GM21786 (cell line): Measurements from ENCODE around the gene SOS1.
A peak's percentile ranks its signal among the peaks of the same experiment; 100 is the strongest.
"Not testable (repeated sequence)": the region's sequence is repeated elsewhere in the genome, so short reads cannot be mapped to it uniquely, and the experiment has no call there.

Experiments
- ATAC-seq: cut with Tn5 transposase; IDR thresholded peaks from one replicate; pipeline ENCODE4 v1.9.1; 2021; ENCODE audit not compliant: unreplicated experiment

Gene SOS1

DNA sequence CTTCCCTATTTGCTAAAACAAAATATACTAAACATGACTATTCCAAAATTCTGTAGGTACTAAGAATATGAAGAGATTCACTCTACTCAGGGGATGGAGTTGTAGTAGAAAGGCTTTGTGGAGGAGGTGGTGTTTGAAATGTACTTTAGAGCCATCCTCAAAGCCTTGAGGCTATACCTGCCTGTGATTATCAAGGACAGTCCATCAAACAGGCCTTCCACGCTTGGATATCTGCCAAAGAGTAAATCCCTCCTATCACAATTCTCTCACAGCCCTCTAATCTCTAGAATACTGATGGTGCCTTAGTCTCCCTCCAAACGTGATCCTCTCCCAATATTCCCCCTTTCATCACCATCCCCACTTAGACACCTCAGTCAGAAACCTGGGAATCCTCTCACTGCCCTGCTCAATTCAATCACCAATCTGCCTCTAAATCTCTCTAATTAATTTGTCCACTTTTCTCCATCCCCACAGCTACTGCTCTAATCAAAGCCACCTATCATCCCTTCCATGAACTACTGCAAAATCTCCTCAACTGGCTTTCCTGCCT is 13.1 kb downstream of the SOS1 start:
- no peak for ATAC-seq

- no peak for ATAC-seq
Measured at GRCh38 chr2:39107156-39107555, 13.7 kb downstream of the SOS1 start.

DNA sequence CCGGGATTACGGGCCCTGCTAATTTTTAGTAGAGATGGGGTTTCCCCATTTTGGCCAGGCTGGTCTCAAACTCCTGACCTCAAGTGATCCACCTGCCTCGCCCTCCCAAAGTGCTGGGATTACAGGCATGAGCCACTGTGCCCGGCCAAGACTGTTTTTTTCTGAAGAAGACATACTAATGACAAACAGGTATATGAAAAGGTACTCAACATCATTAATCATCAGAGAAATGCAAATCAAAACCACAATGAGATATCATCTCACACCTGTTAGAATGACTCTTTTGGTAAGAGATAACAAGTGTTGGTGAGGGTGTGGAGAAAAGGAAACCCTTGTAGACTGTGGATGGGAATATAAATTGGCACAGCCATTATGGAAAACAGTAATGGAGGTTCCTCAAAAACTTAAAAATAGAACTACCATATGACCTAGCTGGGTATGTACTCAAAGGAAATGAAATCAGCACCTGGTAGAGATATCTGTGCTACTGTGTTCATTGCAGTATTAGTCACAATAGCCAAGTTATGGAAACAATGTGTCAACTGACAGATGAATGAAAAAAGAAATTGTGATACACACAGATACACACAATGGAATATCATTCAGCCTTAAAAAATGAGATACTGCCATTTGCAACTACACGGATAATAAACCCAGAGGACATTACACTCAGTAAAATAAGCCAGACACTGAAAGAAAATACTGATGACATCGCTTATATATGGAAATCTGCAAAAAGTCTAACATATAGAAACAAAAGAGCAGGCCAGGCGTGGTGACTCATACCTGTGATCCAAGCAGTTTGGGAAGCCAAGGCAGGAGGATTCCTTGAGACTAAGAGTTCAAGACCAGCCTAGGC is 20.8 kb downstream of the SOS1 start:
- peak; percentile 66 for ATAC-seq

GRCh38 chr2:39099310-39099869 is 21.5 kb downstream of the SOS1 start:
- no peak for ATAC-seq

DNA sequence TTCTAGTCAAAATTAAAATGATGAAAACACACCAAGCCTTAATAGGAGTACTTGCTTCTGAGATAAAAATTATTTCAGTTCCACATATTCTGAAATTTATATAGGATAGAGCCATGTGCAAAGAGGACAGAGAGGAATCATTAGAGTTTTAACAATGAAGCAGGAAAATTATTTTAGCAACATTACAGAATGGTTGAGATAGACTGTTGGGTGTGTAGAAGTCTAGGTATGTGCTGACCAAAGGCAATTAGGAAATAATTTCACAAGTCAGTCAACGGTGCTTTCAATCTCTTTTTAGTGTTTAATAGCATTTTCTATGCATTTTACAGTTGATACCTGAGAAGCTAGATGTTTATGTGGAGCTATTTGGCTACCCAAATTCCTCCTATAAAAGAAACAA is 25.2 kb downstream of the SOS1 start:
- no peak for ATAC-seq

DNA sequence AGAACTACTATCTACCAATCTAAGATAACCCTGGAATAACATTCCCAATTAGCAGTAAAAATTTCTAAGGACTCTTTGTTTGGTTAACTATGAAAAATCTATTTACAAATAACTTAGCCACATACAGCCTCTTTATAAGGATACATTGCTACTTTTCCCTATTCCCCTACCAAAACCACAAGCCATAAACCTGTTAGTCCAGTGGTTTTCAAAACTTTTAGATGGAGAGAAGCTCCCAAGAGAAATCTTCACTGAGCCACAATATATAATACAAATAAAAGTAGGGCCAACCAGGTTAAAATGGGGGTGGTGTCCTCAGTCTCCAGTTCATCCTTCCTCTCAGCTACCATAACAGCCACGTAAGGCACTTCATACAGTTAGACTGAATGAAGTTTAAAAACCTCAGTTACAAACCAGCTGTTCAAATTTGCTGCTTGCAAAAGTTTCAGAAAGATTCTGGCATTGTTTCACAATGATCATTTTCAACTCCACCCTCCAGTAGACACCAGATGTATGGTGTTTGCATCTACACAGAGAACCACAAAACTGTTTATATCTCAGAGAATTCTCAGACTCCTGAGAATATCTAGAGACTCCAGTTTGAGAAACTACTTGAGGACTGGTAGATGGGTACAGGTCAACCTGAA is 26.0 kb downstream of the SOS1 start:
- peak; percentile 80 for ATAC-seq

- ATAC-seq = peak; percentile 51
Measured at GRCh38 chr2:39093218-39093898, 27.5 kb downstream of the SOS1 start.

DNA sequence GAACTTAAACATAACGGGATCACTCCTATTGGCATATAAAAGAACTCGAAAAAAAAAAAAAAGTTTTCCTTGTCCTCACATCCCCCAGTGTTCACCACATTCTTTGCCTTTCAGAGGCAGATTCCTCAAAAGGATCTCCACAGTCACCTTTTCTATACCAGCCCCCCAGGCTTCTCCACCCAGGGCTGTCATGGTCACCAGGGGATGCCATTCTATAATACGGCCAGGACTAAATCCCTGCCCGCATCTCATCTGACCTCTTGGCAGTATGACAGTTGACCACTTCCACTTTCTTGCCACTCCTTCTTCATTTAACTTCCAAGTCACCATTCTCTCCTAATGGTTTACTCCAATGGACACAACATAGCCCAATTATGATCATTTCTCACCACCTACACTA is 29.3 kb downstream of the SOS1 start:
- ATAC-seq = no peak

GRCh38 chr2:39091063-39091462 is 29.8 kb downstream of the SOS1 start:
- no peak for ATAC-seq

GRCh38 chr2:39080152-39080551 is 40.7 kb downstream of the SOS1 start:
- no peak for ATAC-seq

DNA sequence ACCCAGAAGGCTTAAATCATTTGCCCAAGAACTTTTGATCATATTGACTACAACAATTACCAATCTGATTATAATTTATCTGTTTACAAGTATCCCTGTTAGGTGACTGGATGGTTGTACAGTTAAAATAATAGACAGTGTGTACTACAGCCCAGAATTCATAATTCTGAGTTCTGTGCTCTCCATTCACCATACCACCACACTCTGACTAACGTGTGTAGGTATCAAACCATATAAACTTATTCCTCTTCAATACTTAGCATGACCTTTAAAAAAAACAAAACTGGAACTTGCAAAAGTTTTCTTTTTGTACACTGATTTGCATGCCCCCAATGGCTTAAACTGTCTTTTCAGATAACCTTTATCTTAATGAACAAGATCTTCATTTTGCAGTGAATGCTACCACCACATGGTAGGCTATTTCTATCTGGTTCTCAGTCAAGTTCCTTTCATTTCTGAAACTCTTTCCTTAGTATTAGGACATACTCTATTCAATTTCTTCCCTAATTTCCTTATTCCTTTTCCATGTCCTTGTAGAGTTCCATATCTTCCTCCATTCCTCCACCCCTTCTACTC is 50.9 kb downstream of the SOS1 start:
- ATAC-seq = no peak

DNA sequence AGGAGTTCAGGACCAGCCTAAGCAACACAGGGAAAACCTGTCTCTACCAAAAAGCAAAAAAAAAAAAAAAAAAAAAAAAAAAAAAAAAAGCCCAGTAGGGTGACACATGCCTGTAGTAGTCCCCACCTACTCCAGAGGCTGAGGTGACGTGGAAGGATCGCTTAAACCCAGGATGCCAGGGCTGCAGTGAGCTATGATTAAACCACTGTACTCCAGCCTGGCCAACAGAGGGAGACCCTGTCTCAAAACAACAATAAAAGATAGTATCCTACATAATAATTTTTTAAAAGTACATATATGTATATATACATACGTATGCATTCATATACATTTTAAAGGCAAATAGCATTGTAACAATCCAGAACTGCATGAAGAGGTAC is 51.7 kb downstream of the SOS1 start:
- no peak for ATAC-seq

DNA sequence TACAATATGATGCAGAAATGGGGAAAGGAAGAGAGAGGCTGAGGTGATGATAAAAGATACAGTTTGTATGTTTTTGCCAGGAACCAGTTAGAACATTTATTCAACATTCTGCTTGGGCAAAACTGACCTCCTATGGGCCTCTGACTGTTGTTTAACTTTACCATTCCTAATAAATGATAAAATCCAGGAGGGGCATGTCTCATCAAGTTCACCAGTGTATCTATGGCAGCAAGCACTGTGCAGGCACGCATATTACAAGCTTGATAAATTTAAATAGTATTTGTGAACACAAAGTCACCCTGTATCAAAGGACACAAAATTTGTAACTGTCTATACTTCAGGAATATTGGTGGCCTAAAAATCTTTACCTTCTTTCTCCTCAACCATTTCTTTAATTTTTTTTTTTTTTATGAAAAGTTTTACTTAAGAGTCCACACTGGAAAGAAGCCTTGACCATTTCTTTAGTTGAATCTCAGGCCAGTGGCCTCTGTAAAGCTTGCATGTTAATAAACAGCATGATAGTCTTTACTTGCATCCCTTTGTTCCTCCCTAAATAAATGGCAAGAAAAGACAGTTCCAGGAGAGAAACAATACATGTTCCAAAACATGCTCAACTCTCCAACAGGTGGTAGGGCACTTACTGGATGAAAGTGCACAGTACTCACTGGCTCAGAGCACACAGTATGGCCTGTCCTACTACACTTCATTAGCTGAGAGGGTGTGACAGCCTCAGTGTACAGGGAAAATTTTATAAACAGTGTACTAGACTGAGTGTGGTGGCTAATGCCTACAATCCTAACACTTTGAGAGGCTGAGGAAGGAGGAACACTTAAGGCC is 52.3 kb downstream of the SOS1 start:
- ATAC-seq = no peak

DNA sequence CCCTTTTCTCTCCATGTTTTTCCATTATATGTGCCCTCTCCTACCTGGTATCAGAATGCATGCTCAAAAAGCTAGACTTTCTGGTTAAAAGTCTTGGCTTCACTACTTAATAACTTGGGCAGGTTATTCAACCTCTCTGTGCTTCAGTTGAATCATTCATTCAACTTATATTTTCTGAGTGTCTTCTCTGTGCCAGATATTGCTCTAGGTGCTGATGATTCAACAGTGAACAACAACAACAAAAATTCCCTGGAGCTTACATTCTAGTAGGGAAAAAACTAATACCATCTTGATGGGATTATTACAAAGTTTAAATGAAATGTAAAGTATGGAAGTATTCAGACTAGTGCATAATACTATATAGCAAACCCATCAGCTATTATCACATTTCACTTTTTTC is 55.2 kb downstream of the SOS1 start:
- ATAC-seq = no peak

DNA sequence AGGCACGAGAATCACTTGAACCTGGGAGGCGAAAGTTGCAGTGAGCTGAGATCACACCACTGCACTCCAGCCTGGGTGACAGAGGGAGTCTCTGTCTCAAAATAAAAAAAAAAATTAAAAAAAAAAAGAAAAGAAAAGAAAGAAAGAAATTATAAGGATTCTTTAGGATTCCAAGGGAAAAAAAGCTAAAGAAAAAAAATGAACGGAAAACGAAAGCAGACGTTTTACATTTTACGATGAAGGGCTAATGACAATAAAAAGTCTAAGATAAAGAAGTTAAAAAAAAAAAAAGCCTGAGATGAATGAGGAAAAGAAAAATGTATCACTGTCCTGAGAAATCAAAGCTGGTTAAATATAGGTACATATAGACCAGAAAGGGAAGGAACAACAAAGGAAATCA is 58.5 kb downstream of the SOS1 start:
- no peak for ATAC-seq

GRCh38 chr2:39061280-39061679 is 59.6 kb downstream of the SOS1 start:
- ATAC-seq = no peak

DNA sequence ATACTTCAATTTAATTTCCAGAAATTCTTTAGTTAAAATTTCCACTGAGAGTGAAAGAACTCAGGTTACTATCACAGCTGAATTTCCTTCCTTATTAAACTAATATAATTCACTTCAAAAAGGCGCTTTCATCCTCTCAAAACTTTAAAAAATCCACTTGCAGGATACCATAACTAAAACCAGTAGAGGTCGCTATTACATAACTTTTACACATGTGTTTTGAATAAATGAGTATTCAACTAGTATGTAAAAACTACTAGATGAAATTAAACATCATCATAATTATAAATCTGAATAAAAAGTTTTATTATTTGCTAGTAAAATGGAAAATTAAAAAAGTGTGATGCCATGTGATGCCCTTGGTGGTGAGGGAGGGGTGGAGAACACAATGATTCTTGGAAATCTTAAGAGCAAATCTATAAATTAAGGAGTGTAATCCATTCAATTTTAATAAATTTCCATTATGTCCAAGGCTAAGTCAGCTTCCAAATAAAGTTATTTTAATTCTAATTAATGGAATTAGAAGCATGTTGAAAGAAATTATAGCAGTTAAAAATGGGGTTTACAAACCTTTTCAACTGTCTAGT is 61.4 kb downstream of the SOS1 start:
- ATAC-seq = peak; percentile 55

DNA sequence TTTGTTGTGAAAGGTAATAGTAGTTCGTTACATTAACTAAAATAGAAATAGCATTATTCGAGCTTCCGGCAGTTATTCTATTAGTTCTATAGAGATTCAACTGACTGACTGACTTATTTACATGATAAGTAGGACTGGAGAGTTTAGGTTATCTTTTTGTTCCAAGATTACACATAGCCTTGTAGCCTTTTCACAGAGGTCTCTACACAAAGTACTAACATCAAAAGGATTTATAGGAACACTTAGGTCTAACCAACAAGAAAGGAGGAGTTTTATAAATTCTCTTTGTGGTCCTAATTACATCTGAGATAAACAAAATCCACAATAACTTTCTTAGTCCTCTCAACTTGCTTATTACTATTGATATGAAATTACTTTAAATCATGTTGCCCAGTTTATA is 62.8 kb downstream of the SOS1 start:
- no peak for ATAC-seq

GRCh38 chr2:39052665-39053064 is 68.2 kb downstream of the SOS1 start:
- not testable (repeated sequence) for ATAC-seq

GRCh38 chr2:39050109-39050508 is 70.7 kb downstream of the SOS1 start:
- ATAC-seq = no peak
